Adrenal gland (tissue), 5 donors: ENCODE results near the gene RER1.

Experiments
- POLR2A ChIP-seq, 2 donors: fragments of 450-650 bp; IDR thresholded peaks; one replicate each; pipeline ENCODE4 v1.6.1; 2017; ENCODE audit warnings: antibody characterized with exemption in 2 of 2, mild to moderate bottlenecking in 2 of 2, moderate library complexity in 1 of 2
- TF ChIP-seq, protein P1 (sequence below), 6 experiments: fragments of 450-650 bp in 4 of 6; fragments of 200-600 bp in 2 of 6; sonication (generic) in 1 of 6; IDR thresholded peaks; 1 replicate in 5 of 6; 2 replicates in 1 of 6; pipeline versions ENCODE4 v1.5.1 to v1.8.0; 2016 to 2021; ENCODE audit warnings: antibody characterized with exemption in 6 of 6, mild to moderate bottlenecking in 2 of 6, moderate library complexity in 1 of 6
- donor health status: DM: no; HTN: no; CAD: no.

DNA sequence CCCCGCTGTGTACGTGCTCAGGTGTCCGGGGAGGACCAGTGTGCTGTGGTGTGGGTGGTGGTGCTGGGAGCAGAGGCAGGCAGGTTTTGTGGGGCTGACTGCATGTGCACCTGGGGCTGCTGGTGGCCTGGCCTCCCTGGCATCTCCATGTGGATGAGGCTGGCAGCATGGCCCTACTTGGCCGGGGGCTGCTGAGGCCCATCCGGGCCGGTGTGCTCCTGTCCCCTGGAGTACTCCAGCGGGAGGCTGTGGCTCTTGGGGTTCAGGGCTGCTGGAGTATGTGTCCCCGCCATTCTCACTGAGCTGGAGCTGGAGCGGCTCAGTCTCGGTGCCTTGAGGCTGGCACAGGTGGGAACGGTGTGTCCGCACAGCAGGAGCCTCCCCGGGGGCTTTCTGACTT, 41.6 kb downstream of the RER1 start:
- TF ChIP-seq, protein P1, sequence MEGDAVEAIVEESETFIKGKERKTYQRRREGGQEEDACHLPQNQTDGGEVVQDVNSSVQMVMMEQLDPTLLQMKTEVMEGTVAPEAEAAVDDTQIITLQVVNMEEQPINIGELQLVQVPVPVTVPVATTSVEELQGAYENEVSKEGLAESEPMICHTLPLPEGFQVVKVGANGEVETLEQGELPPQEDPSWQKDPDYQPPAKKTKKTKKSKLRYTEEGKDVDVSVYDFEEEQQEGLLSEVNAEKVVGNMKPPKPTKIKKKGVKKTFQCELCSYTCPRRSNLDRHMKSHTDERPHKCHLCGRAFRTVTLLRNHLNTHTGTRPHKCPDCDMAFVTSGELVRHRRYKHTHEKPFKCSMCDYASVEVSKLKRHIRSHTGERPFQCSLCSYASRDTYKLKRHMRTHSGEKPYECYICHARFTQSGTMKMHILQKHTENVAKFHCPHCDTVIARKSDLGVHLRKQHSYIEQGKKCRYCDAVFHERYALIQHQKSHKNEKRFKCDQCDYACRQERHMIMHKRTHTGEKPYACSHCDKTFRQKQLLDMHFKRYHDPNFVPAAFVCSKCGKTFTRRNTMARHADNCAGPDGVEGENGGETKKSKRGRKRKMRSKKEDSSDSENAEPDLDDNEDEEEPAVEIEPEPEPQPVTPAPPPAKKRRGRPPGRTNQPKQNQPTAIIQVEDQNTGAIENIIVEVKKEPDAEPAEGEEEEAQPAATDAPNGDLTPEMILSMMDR (IDR thresholded peaks at IDR 0.05), result no peak
- TF ChIP-seq POLR2A (IDR thresholded peaks at IDR 0.05), result no peak
